SK-N-SH (cell line): ENCODE measurements around the gene ERBB2. TPM values are rescaled to one million over a fixed set of nuclear protein-coding genes. Genes with fewer than 3 reads are reported as not detected.

ENCODE experiments used
- CTCF ChIA-PET: fragments of 300-600, 350-600 bp; formaldehyde crosslinking; extraction: SDS; loops from one replicate; lab custom pipeline; 2021; lab: Yijun Ruan, JAX
- POLR2A ChIA-PET: fragments of 350-600 bp; sonication (Branson Sonifier 250); formaldehyde crosslinking; extraction: SDS; loops from one replicate; lab custom pipeline; 2020; ENCODE audit warnings: antibody characterized with exemption, inconsistent platforms; lab: Yijun Ruan, JAX
- DNase-seq: peaks from one replicate; pipeline ENCODE4 v3.0.0; 2012
- H2AFZ ChIP-seq: fragments of 200-600 bp; sonication (generic); 2 replicates; pipeline ENCODE4 v1.8.1; 2016; ENCODE audit warnings: antibody characterized with exemption, mild to moderate bottlenecking, low read depth
- H3F3A ChIP-seq: fragments of 200-600 bp; sonication (generic); replicated peaks from 2 replicates; pipeline ENCODE3; 2016; ENCODE audit warnings: antibody characterized with exemption, mild to moderate bottlenecking; ENCODE audit not compliant: insufficient read depth
- H3K27ac ChIP-seq, 2 experiments: fragments of 200-500 bp in 1 of 2; fragments of 200-600 bp in 1 of 2; sonication (Bioruptor generic) in 1 of 2; sonication (generic), shearing (Covaris generic) in 1 of 2; 2 replicates each; pipeline versions ENCODE4 v1.5.1 to v1.6.1; 2014 to 2016; ENCODE audit warnings: low read depth in 2 of 2, inconsistent platforms in 1 of 2, low read length in 1 of 2, mild to moderate bottlenecking in 1 of 2, mixed read lengths in 1 of 2
- H3K27me3 ChIP-seq: fragments of 200-600 bp; sonication (generic), shearing (Covaris generic); 2 replicates; pipeline ENCODE4 v1.6.1; 2016; ENCODE audit warnings: mixed run types; ENCODE audit not compliant: insufficient read depth
- H3K36me3 ChIP-seq, 2 experiments: fragments of 200-500 bp in 1 of 2; fragments of 200-600 bp in 1 of 2; sonication (Bioruptor generic) in 1 of 2; sonication (generic) in 1 of 2; replicated peaks in 1 of 2; 2 replicates each; pipeline versions ENCODE3 to v1.5.1; 2014 to 2016; ENCODE audit warnings: low read length in 1 of 2, mild to moderate bottlenecking in 1 of 2; ENCODE audit not compliant: insufficient read depth in 2 of 2, control insufficient read depth in 1 of 2
- H3K4me1 ChIP-seq, 2 experiments: fragments of 200-500 bp in 1 of 2; fragments of 200-600 bp in 1 of 2; sonication (Bioruptor generic) in 1 of 2; sonication (generic), shearing (Covaris generic) in 1 of 2; 2 replicates each; pipeline versions ENCODE4 v1.5.1 to v1.6.1; 2014 to 2016; ENCODE audit warnings: low read depth in 1 of 2, low read length in 1 of 2, mixed run types in 1 of 2; ENCODE audit not compliant: insufficient read depth in 2 of 2, control insufficient read depth in 1 of 2
- H3K4me2 ChIP-seq: fragments of 200-600 bp; sonication (generic), shearing (Covaris generic); 2 replicates; pipeline ENCODE4 v1.6.1; 2017; ENCODE audit warnings: mixed run types
- H3K4me3 ChIP-seq, 2 experiments: fragments of 200-500 bp in 1 of 2; fragments of 200-600 bp in 1 of 2; sonication (Bioruptor generic) in 1 of 2; sonication (generic), shearing (Covaris generic) in 1 of 2; 2 replicates each; pipeline versions ENCODE4 v1.5.1 to v1.8.1; 2014 to 2016; ENCODE audit warnings: low read depth in 2 of 2, inconsistent platforms in 1 of 2, low read length in 1 of 2, mild to moderate bottlenecking in 1 of 2, mixed read lengths in 1 of 2, moderate library complexity in 1 of 2
- H3K79me2 ChIP-seq: fragments of 200-600 bp; sonication (generic); 2 replicates; pipeline ENCODE4 v1.8.1; 2017; ENCODE audit warnings: mild to moderate bottlenecking; ENCODE audit not compliant: insufficient read depth
- H3K9ac ChIP-seq: fragments of 200-600 bp; sonication (generic); 2 replicates; pipeline ENCODE4 v1.6.1; 2017; ENCODE audit warnings: mixed run types
- H3K9me2 ChIP-seq: fragments of 200-600 bp; sonication (generic); 2 replicates; pipeline ENCODE4 v1.6.1; 2017; ENCODE audit warnings: mixed run types
- H3K9me3 ChIP-seq: fragments of 200-600 bp; sonication (generic); 2 replicates; pipeline ENCODE4 v1.6.1; 2017; ENCODE audit warnings: mixed run types, mild to moderate bottlenecking, moderate library complexity
- H4K20me1 ChIP-seq: fragments of 200-600 bp; sonication (generic); 2 replicates; pipeline ENCODE4 v1.6.1; 2017; ENCODE audit warnings: mild to moderate bottlenecking, mixed run types; ENCODE audit not compliant: insufficient read depth
- CHD2 ChIP-seq: fragments of 150-350 bp; IDR thresholded peaks from 2 replicates; pipeline ENCODE4 v1.6.1; 2018; ENCODE audit warnings: low read length; ENCODE audit not compliant: partially characterized antibody
- FOXM1 ChIP-seq: IDR thresholded peaks from 2 replicates; pipeline ENCODE4 v1.4.0; 2012; ENCODE audit warnings: low read depth, mild to moderate bottlenecking
- MXI1 ChIP-seq: IDR thresholded peaks from 2 replicates; pipeline ENCODE4 v1.6.1; 2012; ENCODE audit warnings: mild to moderate bottlenecking, low read depth, low read length, improper control_type of control experiment
- NFIC ChIP-seq: IDR thresholded peaks from 2 replicates; pipeline ENCODE4 v1.4.0; 2012; ENCODE audit warnings: borderline replicate concordance
- NRF1 ChIP-seq: IDR thresholded peaks from 2 replicates; pipeline ENCODE4 v1.6.1; 2012; ENCODE audit warnings: low read depth, mild to moderate bottlenecking, low read length
- RAD21 ChIP-seq: IDR thresholded peaks from 2 replicates; pipeline ENCODE4 v1.6.1; 2012; ENCODE audit warnings: mild to moderate bottlenecking, low read length
- RXRA ChIP-seq: IDR thresholded peaks from 2 replicates; pipeline ENCODE4 v1.4.0; 2012; ENCODE audit warnings: low read depth, mild to moderate bottlenecking, borderline replicate concordance
- SMC3 ChIP-seq: IDR thresholded peaks from 2 replicates; pipeline ENCODE4 v1.6.1; 2012; ENCODE audit warnings: low read depth, low read length, improper control_type of control experiment
- TAF1 ChIP-seq: IDR thresholded peaks from 2 replicates; pipeline ENCODE4 v1.6.1; 2012; ENCODE audit warnings: low read depth, mild to moderate bottlenecking, low read length, moderate library complexity, borderline replicate concordance
- YY1 ChIP-seq: IDR thresholded peaks from 2 replicates; pipeline ENCODE4 v1.4.0; 2012; ENCODE audit warnings: low read depth, mild to moderate bottlenecking
- WGBS: methylation state at CpG from one replicate; pipeline ENCODE4 v1.1.6; 2017; ENCODE audit warnings: low lambda C conversion rate; 5-methylcytosine and 5-hydroxymethylcytosine counted together
- polyA plus RNA-seq, 3 experiments: library from polyadenylated mRNA; depleted of rRNA; stranded (reverse); fragments of >200 nt; gene quantifications; 2 replicates each; pipeline ENCODE4 v1.2.3, GENCODE V29; 2012
- TF ChIP-seq, protein P1 (sequence below): IDR thresholded peaks from 2 replicates; pipeline ENCODE4 v1.4.0; 2012; ENCODE audit warnings: low read depth
- TF ChIP-seq, protein P2 (sequence below): fragments of 200-600 bp; sonication (generic); IDR thresholded peaks from 2 replicates; pipeline ENCODE4 v1.6.1; 2017; ENCODE audit warnings: antibody characterized with exemption, mild to moderate bottlenecking, moderate library complexity

The ERBB2 gene
- polyA plus RNA-seq, 1 of the 3 experiments (the other 2 are of a cell fraction), result 1.9 TPM

DNA sequence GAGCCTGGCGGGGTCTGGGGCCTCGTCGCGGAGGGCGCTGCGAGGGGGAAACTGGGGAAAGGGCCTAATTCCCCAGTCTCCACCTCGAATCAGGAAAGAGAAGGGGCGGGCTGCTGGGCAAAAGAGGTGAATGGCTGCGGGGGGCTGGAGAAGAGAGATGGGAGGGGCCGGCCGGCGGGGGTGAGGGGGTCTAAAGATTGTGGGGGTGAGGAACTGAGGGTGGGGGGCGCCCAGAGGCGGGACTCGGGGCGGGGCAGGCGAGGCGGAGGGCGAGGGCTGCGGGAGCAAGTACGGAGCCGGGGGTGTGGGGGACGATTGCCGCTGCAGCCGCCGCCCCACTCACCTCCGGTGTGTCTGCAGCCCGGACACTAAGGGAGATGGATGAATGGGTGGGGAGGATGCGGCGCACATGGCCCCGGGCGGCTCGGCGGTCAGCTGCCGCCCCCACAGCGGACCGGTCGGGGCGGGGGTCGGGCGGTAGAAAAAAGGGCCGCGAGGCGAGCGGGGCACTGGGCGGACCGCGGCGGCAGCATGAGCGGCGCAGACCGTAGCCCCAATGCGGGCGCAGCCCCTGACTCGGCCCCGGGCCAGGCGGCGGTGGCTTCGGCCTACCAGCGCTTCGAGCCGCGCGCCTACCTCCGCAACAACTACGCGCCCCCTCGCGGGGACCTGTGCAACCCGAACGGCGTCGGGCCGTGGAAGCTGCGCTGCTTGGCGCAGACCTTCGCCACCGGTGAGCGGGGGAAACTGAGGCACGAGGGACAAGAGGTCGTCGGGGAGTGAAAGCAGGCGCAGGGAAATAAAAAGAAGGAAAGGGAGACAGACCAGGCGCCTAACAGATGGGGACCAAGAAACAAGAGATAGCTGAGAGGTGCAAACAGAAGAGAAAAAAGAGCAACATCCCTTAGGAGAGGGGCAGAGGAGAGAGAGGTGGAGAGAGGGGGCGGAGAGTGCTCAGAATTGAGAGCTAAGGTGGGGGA lies 31.6 kb upstream of the ERBB2 start, which contains the start of gene PNMT:
Gene PNMT, plus strand, starts transcription at position 509 of the 980 bp plus-strand sequence. Its CDS starts 23 bp downstream, at position 532.
- no peaks in the 10 kb centered on the region for H3K79me2 ChIP-seq
- CTCF ChIA-PET, result interaction anchor here (0.6 to 15.8 kb wide), 21 partner anchors 10 to 309 kb away, joined by 3 to 279 read pairs (median 4); partner anchors contain the start of genes MIEN1, PGAP3, PPP1R1B and STARD3
- H3K4me1 ChIP-seq, result peaks cover 0 to 12% of the 10 kb centered on the region in 2 experiments; a peak in 1 of 4 replicates
- peak; percentile 93 for DNase-seq
- no peak for TF ChIP-seq FOXM1
- TF ChIP-seq MXI1, result peak; percentile 15; the same call in 1 of the 2 replicates
- 0 out of 2 replicates have a peak, but pooled peaks have one; percentile 17 for TF ChIP-seq NFIC
- 0 out of 2 replicates have a peak, but pooled peaks have one; percentile 16 for TF ChIP-seq NRF1
- TF ChIP-seq YY1, result no peak
- peak; percentile 34; the same call in 1 of the 2 replicates for TF ChIP-seq TAF1
- TF ChIP-seq, protein P1, sequence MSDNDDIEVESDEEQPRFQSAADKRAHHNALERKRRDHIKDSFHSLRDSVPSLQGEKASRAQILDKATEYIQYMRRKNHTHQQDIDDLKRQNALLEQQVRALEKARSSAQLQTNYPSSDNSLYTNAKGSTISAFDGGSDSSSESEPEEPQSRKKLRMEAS, result peak; percentile 73; the same call in 1 of the 2 replicates
- TF ChIP-seq, protein P2, sequence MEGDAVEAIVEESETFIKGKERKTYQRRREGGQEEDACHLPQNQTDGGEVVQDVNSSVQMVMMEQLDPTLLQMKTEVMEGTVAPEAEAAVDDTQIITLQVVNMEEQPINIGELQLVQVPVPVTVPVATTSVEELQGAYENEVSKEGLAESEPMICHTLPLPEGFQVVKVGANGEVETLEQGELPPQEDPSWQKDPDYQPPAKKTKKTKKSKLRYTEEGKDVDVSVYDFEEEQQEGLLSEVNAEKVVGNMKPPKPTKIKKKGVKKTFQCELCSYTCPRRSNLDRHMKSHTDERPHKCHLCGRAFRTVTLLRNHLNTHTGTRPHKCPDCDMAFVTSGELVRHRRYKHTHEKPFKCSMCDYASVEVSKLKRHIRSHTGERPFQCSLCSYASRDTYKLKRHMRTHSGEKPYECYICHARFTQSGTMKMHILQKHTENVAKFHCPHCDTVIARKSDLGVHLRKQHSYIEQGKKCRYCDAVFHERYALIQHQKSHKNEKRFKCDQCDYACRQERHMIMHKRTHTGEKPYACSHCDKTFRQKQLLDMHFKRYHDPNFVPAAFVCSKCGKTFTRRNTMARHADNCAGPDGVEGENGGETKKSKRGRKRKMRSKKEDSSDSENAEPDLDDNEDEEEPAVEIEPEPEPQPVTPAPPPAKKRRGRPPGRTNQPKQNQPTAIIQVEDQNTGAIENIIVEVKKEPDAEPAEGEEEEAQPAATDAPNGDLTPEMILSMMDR, result peak; percentile 61
- TF ChIP-seq RXRA, result no peak
- TF ChIP-seq SMC3, result peak; percentile 45
- peak; percentile 28; the same call in 1 of the 2 replicates for TF ChIP-seq RAD21
- peak; percentile 31 for TF ChIP-seq CHD2
- peak within 1 kb of the TSS; percentile 36 to 49 for H3K4me3 ChIP-seq
- H3F3A ChIP-seq, result no peaks in the 10 kb centered on the region
- H3K9ac ChIP-seq, result no peak within 1 kb of the TSS
- no peaks in the 10 kb centered on the region for H4K20me1 ChIP-seq
- 11% methylated on average over 54 of the region's 85 CpGs for WGBS
- no peaks in the 10 kb centered on the region for H3K9me3 ChIP-seq
- H3K9me2 ChIP-seq, result no peaks in the 10 kb centered on the region
- POLR2A ChIA-PET, result interaction anchor here (1.0 kb wide), 1 partner anchor 20 kb away, joined by 7 read pairs; the partner anchor contains the start of gene PGAP3
- peak within 1 kb of the TSS; percentile 43 for H3K4me2 ChIP-seq
- peak within 1 kb of the TSS; percentile 41; the same call in 1 of the 2 replicates for H2AFZ ChIP-seq
- H3K36me3 ChIP-seq, result no peaks in the 10 kb centered on the region
- no peaks in the 10 kb centered on the region for H3K27me3 ChIP-seq
- H3K27ac ChIP-seq, result no peak within 1 kb of the TSS
